Measurements from ENCODE around the gene RIMS4.

RIMS4 gene

DNA sequence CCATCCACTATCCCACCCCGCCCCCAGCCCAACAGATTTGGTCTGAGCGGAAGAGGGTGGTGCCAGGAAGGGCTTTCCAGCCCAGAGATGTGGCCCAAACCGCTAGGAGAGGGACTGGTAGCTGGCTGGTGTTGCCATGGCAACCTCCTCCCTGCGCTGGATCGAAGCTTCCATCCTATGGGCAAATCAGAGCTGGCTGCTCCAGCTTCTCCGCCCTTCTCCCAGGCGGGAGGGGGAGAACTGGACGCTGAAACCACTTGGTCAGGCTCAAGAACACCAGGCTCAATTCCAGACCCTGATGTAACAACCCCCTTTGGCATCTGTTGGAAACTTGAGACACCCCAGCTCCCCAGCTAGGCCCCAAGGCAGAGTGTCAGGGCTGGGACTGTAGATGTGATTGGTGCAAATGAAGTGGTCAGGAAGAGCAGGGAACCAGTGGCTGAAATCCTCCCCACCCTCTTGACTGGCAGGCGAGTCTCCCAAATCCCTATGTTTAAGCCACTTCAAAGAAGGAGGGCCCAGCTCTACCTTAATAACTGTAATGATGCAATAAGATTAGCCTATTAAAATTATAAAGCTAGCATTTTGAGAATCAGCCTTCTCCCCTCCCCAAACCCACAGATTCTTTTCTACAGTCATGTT lies 4.2 kb downstream of the RIMS4 start:
- no peaks in the 10 kb centered on the region for H3K9me3 ChIP-seq (ENCODE audit: low read depth, low read length)
- no peak overlapping the region for H3K4me3 ChIP-seq
- no peak for DNase-seq (ENCODE audit: low read depth, low spot score)
- H3K9ac ChIP-seq (ENCODE audit: insufficient read length) = no peak overlapping the region
- no peaks in the 10 kb centered on the region for H3K36me3 ChIP-seq (ENCODE audit: insufficient read depth, low read length)
- TF ChIP-seq EZH2 (IDR thresholded peaks at IDR 0.05) (no peak), POLR2AphosphoS5 (IDR thresholded peaks at IDR 0.05; ENCODE audit: borderline replicate concordance, low read depth, low read length) (no peak), FOXP2 (optimal IDR thresholded peaks at IDR 0.05; ENCODE audit: control extremely low read depth, extremely low read length, insufficient read depth) (no peak)
- H3K27ac ChIP-seq = no peak overlapping the region

DNA sequence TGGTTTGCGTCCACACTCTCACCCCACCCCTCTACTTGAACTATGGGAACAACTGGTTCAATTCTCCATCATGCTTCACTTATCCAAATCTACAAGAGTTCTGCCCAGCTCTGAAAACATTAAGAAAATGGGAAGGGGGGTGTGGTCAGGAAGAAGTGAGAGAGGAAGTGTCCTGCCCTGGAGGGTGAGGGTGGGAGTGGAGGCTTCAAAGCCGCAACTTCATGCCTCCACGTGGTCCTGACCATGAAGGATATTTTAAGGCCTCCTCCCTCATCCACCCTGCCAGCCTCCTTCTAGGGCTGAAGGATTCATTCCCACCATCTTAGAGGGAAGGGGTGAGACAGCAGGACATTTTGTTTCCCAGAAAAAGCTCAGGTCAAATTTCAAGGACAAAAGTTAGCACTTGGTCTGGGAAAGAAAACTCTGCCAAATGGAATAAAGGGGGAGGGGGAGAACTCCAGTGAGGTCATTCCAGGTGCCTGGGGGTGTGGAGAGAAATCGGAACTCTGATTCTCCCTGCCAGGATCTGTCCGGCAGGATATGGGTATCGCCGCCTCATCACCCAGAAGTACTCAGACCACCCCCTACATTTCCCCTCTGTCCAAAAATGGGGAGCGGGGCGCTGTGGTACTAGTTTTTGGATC lies 4.9 kb downstream of the RIMS4 start:
- Histone ChIP-seq H3K36me3 (ENCODE audit: insufficient read depth, low read length) (no peaks in the 10 kb centered on the region), H3K27ac (no peak overlapping the region), H3K9me3 (ENCODE audit: low read depth, low read length) (no peaks in the 10 kb centered on the region), H3K4me3 (no peak overlapping the region), H3K9ac (ENCODE audit: insufficient read length) (no peak overlapping the region)
- no peak for TF ChIP-seq FOXP2 (optimal IDR thresholded peaks at IDR 0.05; ENCODE audit: control extremely low read depth, extremely low read length, insufficient read depth)
- TF ChIP-seq EZH2 (IDR thresholded peaks at IDR 0.05) = no peak
- no peak for TF ChIP-seq POLR2AphosphoS5 (IDR thresholded peaks at IDR 0.05; ENCODE audit: borderline replicate concordance, low read depth, low read length)
- DNase-seq (ENCODE audit: low read depth, low spot score) = no peak

DNA sequence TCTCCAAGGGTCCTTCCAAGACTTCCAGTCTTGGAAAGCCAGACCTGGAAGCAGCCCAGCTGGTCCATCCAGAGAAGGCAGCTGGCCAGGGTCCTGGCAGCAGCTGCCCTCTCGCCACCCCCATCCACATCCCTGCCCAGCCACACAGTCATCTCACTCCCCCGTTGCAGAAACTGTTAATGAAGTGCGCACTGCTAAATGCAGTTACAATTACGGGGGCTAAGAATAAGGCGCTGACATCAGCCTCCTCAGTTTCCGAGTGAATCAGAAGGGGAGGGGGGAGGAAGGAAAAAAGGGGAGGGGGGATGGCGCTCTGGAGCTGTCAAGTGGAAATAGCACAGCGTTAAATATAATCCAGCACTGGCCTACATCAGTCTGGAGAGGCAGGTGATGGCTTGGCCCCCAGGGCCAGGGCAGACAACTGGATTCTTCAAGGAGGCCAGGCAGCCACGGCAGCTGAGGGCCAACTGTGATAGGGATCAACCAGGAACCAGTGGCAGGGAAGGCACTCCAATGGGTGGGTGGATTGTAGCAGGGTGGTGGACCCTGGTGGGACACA lies 6.9 kb downstream of the RIMS4 start:
- DNase-seq (ENCODE audit: low read depth, low spot score) = no peak
- Histone ChIP-seq H3K27ac (no peak overlapping the region), H3K9ac (ENCODE audit: insufficient read length) (no peak overlapping the region), H3K9me3 (ENCODE audit: low read depth, low read length) (no peaks in the 10 kb centered on the region), H3K4me3 (no peak overlapping the region), H3K36me3 (ENCODE audit: insufficient read depth, low read length) (no peaks in the 10 kb centered on the region)
- TF ChIP-seq POLR2AphosphoS5 (IDR thresholded peaks at IDR 0.05; ENCODE audit: borderline replicate concordance, low read depth, low read length) (no peak), FOXP2 (optimal IDR thresholded peaks at IDR 0.05; ENCODE audit: control extremely low read depth, extremely low read length, insufficient read depth) (no peak), EZH2 (IDR thresholded peaks at IDR 0.05) (no peak)

GRCh38 chr20:44802702-44803101 lies 7.6 kb downstream of the RIMS4 start:
- no peak overlapping the region for H3K27ac ChIP-seq
- TF ChIP-seq POLR2AphosphoS5 (IDR thresholded peaks at IDR 0.05; ENCODE audit: borderline replicate concordance, low read depth, low read length) (no peak), FOXP2 (optimal IDR thresholded peaks at IDR 0.05; ENCODE audit: control extremely low read depth, extremely low read length, insufficient read depth) (no peak), EZH2 (IDR thresholded peaks at IDR 0.05) (no peak)

DNA sequence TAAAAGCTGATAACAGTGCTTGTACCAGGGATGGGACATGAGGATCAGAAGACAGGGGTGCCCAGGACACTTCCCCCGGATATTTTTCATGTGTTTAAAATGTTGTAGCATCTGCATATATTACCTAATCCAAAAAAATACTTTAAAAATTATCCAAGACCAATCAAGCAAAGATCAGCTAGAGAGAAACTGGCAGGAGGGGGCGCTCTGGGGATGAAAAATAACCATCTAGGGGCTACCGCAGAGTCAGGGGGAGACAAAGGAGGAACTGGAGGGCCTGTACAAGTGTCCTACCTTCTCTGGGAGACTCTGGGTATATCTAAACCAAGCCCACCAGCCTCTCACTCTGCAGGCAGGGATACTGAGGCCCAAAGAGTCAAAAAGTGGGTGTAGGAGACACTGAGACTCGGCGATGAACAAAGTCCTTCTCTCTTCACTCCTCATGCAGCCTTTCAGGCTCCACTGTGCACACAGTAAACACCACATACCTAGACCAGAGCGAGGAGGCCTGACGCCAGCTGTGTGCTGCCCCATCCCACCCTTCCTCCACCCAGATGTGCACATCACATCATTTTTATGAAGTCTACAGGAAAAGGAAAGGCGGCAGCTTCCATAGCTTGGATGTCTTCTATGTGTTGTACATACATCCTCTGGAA lies 9.8 kb downstream of the RIMS4 start:
- no peaks in the 10 kb centered on the region for H3K9me3 ChIP-seq (ENCODE audit: low read depth, low read length)
- DNase-seq (ENCODE audit: low read depth, low spot score) = no peak
- H3K27ac ChIP-seq = no peak overlapping the region
- no peak overlapping the region for H3K9ac ChIP-seq (ENCODE audit: insufficient read length)
- H3K4me3 ChIP-seq = no peak overlapping the region
- H3K36me3 ChIP-seq (ENCODE audit: insufficient read depth, low read length) = no peaks in the 10 kb centered on the region
- no peak for TF ChIP-seq POLR2AphosphoS5 (IDR thresholded peaks at IDR 0.05; ENCODE audit: borderline replicate concordance, low read depth, low read length)
- no peak for TF ChIP-seq EZH2 (IDR thresholded peaks at IDR 0.05)
- TF ChIP-seq FOXP2 (optimal IDR thresholded peaks at IDR 0.05; ENCODE audit: control extremely low read depth, extremely low read length, insufficient read depth) = no peak

More at GRCh38 chr20:44802702-44803101, 7.6 kb downstream of the RIMS4 start:
- Histone ChIP-seq H3K9me3 (ENCODE audit: low read depth, low read length) (no peaks in the 10 kb centered on the region), H3K36me3 (ENCODE audit: insufficient read depth, low read length) (no peaks in the 10 kb centered on the region), H3K4me3 (no peak overlapping the region), H3K9ac (ENCODE audit: insufficient read length) (no peak overlapping the region)
- DNase-seq (ENCODE audit: low read depth, low spot score) = no peak

GRCh38 chr20:44799691-44800090 lies 10.7 kb downstream of the RIMS4 start:
- DNase-seq (ENCODE audit: low read depth, low spot score) = no peak
- Histone ChIP-seq H3K9ac (ENCODE audit: insufficient read length) (no peak overlapping the region), H3K9me3 (ENCODE audit: low read depth, low read length) (no peaks in the 10 kb centered on the region), H3K27ac (no peak overlapping the region), H3K4me3 (no peak overlapping the region), H3K36me3 (ENCODE audit: insufficient read depth, low read length) (no peaks in the 10 kb centered on the region)
- no peak for TF ChIP-seq EZH2 (IDR thresholded peaks at IDR 0.05)
- no peak for TF ChIP-seq FOXP2 (optimal IDR thresholded peaks at IDR 0.05; ENCODE audit: control extremely low read depth, extremely low read length, insufficient read depth)
- TF ChIP-seq POLR2AphosphoS5 (IDR thresholded peaks at IDR 0.05; ENCODE audit: borderline replicate concordance, low read depth, low read length) = no peak

GRCh38 chr20:44796758-44797457 lies 13.4 kb downstream of the RIMS4 start:
- H3K27ac ChIP-seq = no peak overlapping the region
- H3K9me3 ChIP-seq (ENCODE audit: low read depth, low read length) = no peaks in the 10 kb centered on the region
- no peak overlapping the region for H3K9ac ChIP-seq (ENCODE audit: insufficient read length)
- H3K4me3 ChIP-seq = no peak overlapping the region
- no peak for DNase-seq (ENCODE audit: low read depth, low spot score)
- TF ChIP-seq POLR2AphosphoS5 (IDR thresholded peaks at IDR 0.05; ENCODE audit: borderline replicate concordance, low read depth, low read length) = no peak
- TF ChIP-seq FOXP2 (optimal IDR thresholded peaks at IDR 0.05; ENCODE audit: control extremely low read depth, extremely low read length, insufficient read depth) = no peak
- no peak for TF ChIP-seq EZH2 (IDR thresholded peaks at IDR 0.05)
- H3K36me3 ChIP-seq (ENCODE audit: insufficient read depth, low read length) = no peaks in the 10 kb centered on the region

DNA sequence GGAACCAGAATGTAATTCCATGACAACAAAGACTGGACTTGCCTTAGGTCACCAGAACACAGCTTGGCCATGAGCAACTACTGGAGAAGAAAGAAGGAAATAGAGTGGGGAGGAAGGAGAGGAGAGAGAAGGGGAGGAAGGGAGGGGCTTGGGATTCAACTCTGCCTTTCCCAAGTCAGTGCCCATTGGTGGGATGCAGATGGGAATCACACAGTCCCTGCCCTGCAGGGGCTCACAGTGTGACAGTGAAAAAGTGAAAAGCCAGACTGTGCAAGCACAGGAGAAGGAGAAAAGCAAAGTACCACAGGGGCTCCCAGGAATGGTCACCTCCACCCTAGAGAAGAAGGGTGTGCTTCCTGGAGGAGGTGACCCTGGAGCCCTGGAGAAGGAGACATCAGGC lies 14.0 kb downstream of the RIMS4 start:
- Histone ChIP-seq H3K4me3 (no peak overlapping the region), H3K9me3 (ENCODE audit: low read depth, low read length) (no peaks in the 10 kb centered on the region)
- no peak for TF ChIP-seq EZH2 (IDR thresholded peaks at IDR 0.05)
- no peak for TF ChIP-seq FOXP2 (optimal IDR thresholded peaks at IDR 0.05; ENCODE audit: control extremely low read depth, extremely low read length, insufficient read depth)
- no peak for TF ChIP-seq POLR2AphosphoS5 (IDR thresholded peaks at IDR 0.05; ENCODE audit: borderline replicate concordance, low read depth, low read length)

More for the DNA sequence above, 14.0 kb downstream of the RIMS4 start:
- H3K36me3 ChIP-seq (ENCODE audit: insufficient read depth, low read length) = no peaks in the 10 kb centered on the region
- H3K9ac ChIP-seq (ENCODE audit: insufficient read length) = no peak overlapping the region
- no peak overlapping the region for H3K27ac ChIP-seq
- no peak for DNase-seq (ENCODE audit: low read depth, low spot score)
